Measurements from ENCODE around the gene PPP2R2C. TPM values are rescaled to one million over a fixed set of nuclear protein-coding genes. Genes with fewer than 3 reads are reported as not detected.

PPP2R2C gene
- total RNA-seq, 1 experiment from 2014 or later, result 26.7 TPM

- POLR2A ChIA-PET, result no interaction called here
- in situ Hi-C loops (cut with HindIII; ENCODE audit: low pct_unique_long_range_greater_than_20kb, low sequenced_read_pairs), result no loop called here
- TF ChIP-seq, protein P1, sequence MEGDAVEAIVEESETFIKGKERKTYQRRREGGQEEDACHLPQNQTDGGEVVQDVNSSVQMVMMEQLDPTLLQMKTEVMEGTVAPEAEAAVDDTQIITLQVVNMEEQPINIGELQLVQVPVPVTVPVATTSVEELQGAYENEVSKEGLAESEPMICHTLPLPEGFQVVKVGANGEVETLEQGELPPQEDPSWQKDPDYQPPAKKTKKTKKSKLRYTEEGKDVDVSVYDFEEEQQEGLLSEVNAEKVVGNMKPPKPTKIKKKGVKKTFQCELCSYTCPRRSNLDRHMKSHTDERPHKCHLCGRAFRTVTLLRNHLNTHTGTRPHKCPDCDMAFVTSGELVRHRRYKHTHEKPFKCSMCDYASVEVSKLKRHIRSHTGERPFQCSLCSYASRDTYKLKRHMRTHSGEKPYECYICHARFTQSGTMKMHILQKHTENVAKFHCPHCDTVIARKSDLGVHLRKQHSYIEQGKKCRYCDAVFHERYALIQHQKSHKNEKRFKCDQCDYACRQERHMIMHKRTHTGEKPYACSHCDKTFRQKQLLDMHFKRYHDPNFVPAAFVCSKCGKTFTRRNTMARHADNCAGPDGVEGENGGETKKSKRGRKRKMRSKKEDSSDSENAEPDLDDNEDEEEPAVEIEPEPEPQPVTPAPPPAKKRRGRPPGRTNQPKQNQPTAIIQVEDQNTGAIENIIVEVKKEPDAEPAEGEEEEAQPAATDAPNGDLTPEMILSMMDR (IDR thresholded peaks at IDR 0.05), result no peak
- no peak for TF ChIP-seq TCF7L2 (IDR thresholded peaks at IDR 0.05; ENCODE audit: low read depth, low read length)
- no peak overlapping the region for H3K4me3 ChIP-seq (ENCODE audit: low read depth in 2 of 2, low read length in 2 of 2)
- no peak overlapping the region for H3K27ac ChIP-seq (ENCODE audit: low read length)
- ATAC-seq (no peak), DNase-seq (ENCODE audit: low read depth, low spot score) (no peak)
- CTCF ChIA-PET, result no interaction called here
- peaks cover 7% of the 10 kb centered on the region for H3K4me1 ChIP-seq (ENCODE audit: control insufficient read depth, insufficient read depth, low read length)
- no peaks in the 10 kb centered on the region for H3K27me3 ChIP-seq (ENCODE audit: control insufficient read depth, insufficient read depth, low read length)
- H3K9me3 ChIP-seq (ENCODE audit: control insufficient read depth, insufficient read depth, low read depth, low read length), result no peaks in the 10 kb centered on the region
- BruUV-seq (replicated peaks), result no TSS peak
- intact Hi-C loops (cut with micrococcal nuclease; ENCODE audit: unreplicated experiment), result no loop called here
- H3K36me3 ChIP-seq (ENCODE audit: control insufficient read depth, insufficient read depth, low read length), result no peaks in the 10 kb centered on the region
These were observed 7.4 kb downstream of the PPP2R2C start for GRCh38 chr4:6464842-6465588.

GRCh38 chr4:6463311-6464289 is 8.8 kb downstream of the PPP2R2C start:
- Histone ChIP-seq H3K9me3 (ENCODE audit: control insufficient read depth, insufficient read depth, low read depth, low read length) (no peaks in the 10 kb centered on the region), H3K4me1 (ENCODE audit: control insufficient read depth, insufficient read depth, low read length) (peaks cover 7% of the 10 kb centered on the region), H3K36me3 (ENCODE audit: control insufficient read depth, insufficient read depth, low read length) (no peaks in the 10 kb centered on the region), H3K27me3 (ENCODE audit: control insufficient read depth, insufficient read depth, low read length) (no peaks in the 10 kb centered on the region), H3K4me3 (ENCODE audit: low read depth in 2 of 2, low read length in 2 of 2) (no peak overlapping the region), H3K27ac (ENCODE audit: low read length) (no peak overlapping the region)
- no TSS peak for BruUV-seq (replicated peaks)
- ChIA-PET CTCF (no interaction called here), POLR2A (no interaction called here)
- in situ Hi-C loops (cut with HindIII; ENCODE audit: low pct_unique_long_range_greater_than_20kb, low sequenced_read_pairs) (no loop called here), intact Hi-C loops (cut with micrococcal nuclease; ENCODE audit: unreplicated experiment) (no loop called here)
- TF ChIP-seq SIN3A (IDR thresholded peaks at IDR 0.05; ENCODE audit: borderline replicate concordance, insufficient read depth, low read depth, low read length) (no peak), POLR2AphosphoS5 (IDR thresholded peaks at IDR 0.05; ENCODE audit: low read depth, low read length) (no peak), REST (IDR thresholded peaks at IDR 0.05; ENCODE audit: insufficient read depth in 1 of 2, low read depth in 2 of 2, low read length in 1 of 2) (no peak), TCF7L2 (IDR thresholded peaks at IDR 0.05; ENCODE audit: low read depth, low read length) (no peak)
- TF ChIP-seq, protein P1 (IDR thresholded peaks at IDR 0.05), result no peak
- ATAC-seq (no peak), DNase-seq (ENCODE audit: low read depth, low spot score) (no peak)
